Panc1 (cell line): Measurements from ENCODE around the gene HS2ST1. TPM values are rescaled to one million over a fixed set of nuclear protein-coding genes. Genes with fewer than 3 reads are reported as not detected.

Experiments used
- ATAC-seq: fragments of 200-7000 bp; cut with Tn5 transposase; 2 replicates; pipeline ENCODE4 v1.9.1; 2020; ENCODE audit warnings: mild to moderate bottlenecking, moderate library complexity
- BruUV-seq: library from RNA; stranded (reverse); fragments of 400-500 nt; replicated peaks from 2 replicates; lab custom pipeline; 2021; lab: Mats Ljungman, UMichigan
- CTCF ChIA-PET: fragments of 300-600 bp; sonication (Branson Sonifier 250); formaldehyde crosslinking; loops from one replicate; lab custom pipeline; 2022; ENCODE audit warnings: antibody characterized with exemption; lab: Charles Lee
- POLR2A ChIA-PET: fragments of 300-600 bp; sonication (Branson Sonifier 250); formaldehyde crosslinking; loops from one replicate; lab custom pipeline; 2022; ENCODE audit warnings: antibody characterized with exemption; lab: Charles Lee
- DNase-seq: peaks from one replicate; pipeline ENCODE4 v3.0.0-alpha.2; 2010; ENCODE audit warnings: low read depth, low spot score
- H3K27ac ChIP-seq: 2 replicates; pipeline ENCODE4 v1.5.1; 2011; ENCODE audit warnings: mild to moderate bottlenecking, low read length, inconsistent platforms
- H3K27me3 ChIP-seq: fragments of 200-500 bp; sonication (Bioruptor generic); 2 replicates; pipeline ENCODE4 v1.6.0; 2014; ENCODE audit warnings: low read length, inconsistent platforms; ENCODE audit not compliant: control insufficient read depth, insufficient read depth
- H3K36me3 ChIP-seq: fragments of 200-500 bp; sonication (Bioruptor generic); 2 replicates; pipeline ENCODE4 v1.5.1; 2014; ENCODE audit warnings: inconsistent platforms, mild to moderate bottlenecking, low read length, moderate library complexity; ENCODE audit not compliant: control insufficient read depth, insufficient read depth
- H3K4me1 ChIP-seq: 2 replicates; pipeline ENCODE4 v1.5.1; 2011; ENCODE audit warnings: inconsistent platforms, mild to moderate bottlenecking, low read length, moderate library complexity; ENCODE audit not compliant: control insufficient read depth, insufficient read depth
- H3K4me3 ChIP-seq, 2 experiments: 2 replicates each; pipeline ENCODE4 v1.5.1; 2011 to 2012; ENCODE audit warnings: low read depth in 2 of 2, low read length in 2 of 2, mild to moderate bottlenecking in 2 of 2, inconsistent platforms in 1 of 2, moderate library complexity in 1 of 2
- H3K9me3 ChIP-seq: fragments of 200-500 bp; sonication (Bioruptor generic); 2 replicates; pipeline ENCODE4 v1.5.1; 2014; ENCODE audit warnings: low read depth, mild to moderate bottlenecking, inconsistent platforms, low read length, moderate library complexity; ENCODE audit not compliant: control insufficient read depth, insufficient read depth
- POLR2AphosphoS5 ChIP-seq: IDR thresholded peaks from 2 replicates; pipeline ENCODE4 v1.6.1; 2012; ENCODE audit warnings: mild to moderate bottlenecking, low read depth, low read length, moderate library complexity
- SIN3A ChIP-seq: IDR thresholded peaks from 2 replicates; pipeline ENCODE4 v1.6.1; 2012; ENCODE audit warnings: low read depth, mild to moderate bottlenecking, low read length, moderate library complexity, borderline replicate concordance; ENCODE audit not compliant: insufficient read depth
- TCF7L2 ChIP-seq: IDR thresholded peaks from 2 replicates; pipeline ENCODE4 v1.6.1; 2011; ENCODE audit warnings: mild to moderate bottlenecking, low read depth, low read length, inconsistent platforms
- in situ Hi-C: cut with HindIII; loops from 2 replicates; pipeline ENCODE4 v1.10.0; 2016; ENCODE audit warnings: low sequenced_read_pairs, low pct_unique_long_range_greater_than_20kb
- intact Hi-C: fragments of 100-400 bp; cut with micrococcal nuclease; formaldehyde crosslinking; loops from one replicate; pipeline ENCODE4 v1.10.0; 2022; ENCODE audit not compliant: unreplicated experiment
- total RNA-seq: library from RNA; stranded (reverse); gene quantifications from one replicate; pipeline ENCODE4 v1.2.1, GENCODE V29; 2021; ENCODE audit not compliant: unreplicated experiment
- TF ChIP-seq, protein P1 (sequence below), 2 experiments: IDR thresholded peaks; 2 replicates each; pipeline ENCODE4 v1.6.1; 2011 to 2012; ENCODE audit warnings: low read depth in 2 of 2, control low read depth in 1 of 2, low read length in 1 of 2, mild to moderate bottlenecking in 1 of 2, moderate library complexity in 1 of 2; ENCODE audit not compliant: insufficient read depth in 1 of 2
- TF ChIP-seq, protein P2 (sequence below): fragments of 450-650 bp; IDR thresholded peaks from 2 replicates; pipeline ENCODE4 v1.5.1; 2017; ENCODE audit warnings: mild to moderate bottlenecking

HS2ST1 gene
- total RNA-seq, 1 experiment from 2014 or later = 81.0 TPM

DNA sequence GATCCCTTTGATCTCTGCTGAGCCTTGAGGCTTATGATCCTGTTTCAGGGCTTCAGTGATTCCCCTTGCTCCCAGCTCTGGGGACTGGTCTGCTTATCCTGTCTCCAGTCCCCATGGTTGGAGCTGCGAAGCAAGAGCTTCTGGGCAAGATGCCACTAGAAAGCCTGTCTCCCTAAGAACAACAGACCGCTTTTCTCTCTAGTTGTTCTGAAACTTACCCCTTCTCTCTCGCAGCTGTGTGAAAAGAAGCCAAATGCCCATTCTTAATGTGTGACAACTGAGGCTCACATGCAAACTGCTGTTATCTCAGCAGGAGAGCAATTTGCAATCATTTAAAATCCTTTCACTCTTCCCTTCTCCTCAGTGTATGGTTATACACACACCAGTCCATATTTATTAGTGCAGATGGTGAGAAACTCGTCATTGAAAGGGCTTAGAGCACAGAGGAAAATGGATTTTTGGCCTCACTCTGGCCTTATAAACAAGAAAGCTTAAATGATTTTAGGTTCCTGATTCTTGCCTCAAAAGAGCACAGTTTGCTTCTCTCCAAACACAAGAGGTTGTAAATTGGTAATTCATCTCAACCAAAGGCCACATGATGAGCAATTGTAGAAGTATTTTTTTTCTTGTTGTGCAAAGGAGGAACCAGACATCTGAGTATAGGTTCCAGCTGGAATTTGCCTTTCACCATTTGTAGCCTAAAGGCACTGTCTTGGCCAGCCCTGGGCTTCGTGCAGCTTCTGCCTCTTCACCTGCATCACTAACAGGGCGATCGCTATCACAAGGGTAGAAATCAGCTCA is 235.0 kb downstream of the HS2ST1 start:
- TF ChIP-seq TCF7L2 = no peak
- no peak for TF ChIP-seq SIN3A
- TF ChIP-seq, protein P1, sequence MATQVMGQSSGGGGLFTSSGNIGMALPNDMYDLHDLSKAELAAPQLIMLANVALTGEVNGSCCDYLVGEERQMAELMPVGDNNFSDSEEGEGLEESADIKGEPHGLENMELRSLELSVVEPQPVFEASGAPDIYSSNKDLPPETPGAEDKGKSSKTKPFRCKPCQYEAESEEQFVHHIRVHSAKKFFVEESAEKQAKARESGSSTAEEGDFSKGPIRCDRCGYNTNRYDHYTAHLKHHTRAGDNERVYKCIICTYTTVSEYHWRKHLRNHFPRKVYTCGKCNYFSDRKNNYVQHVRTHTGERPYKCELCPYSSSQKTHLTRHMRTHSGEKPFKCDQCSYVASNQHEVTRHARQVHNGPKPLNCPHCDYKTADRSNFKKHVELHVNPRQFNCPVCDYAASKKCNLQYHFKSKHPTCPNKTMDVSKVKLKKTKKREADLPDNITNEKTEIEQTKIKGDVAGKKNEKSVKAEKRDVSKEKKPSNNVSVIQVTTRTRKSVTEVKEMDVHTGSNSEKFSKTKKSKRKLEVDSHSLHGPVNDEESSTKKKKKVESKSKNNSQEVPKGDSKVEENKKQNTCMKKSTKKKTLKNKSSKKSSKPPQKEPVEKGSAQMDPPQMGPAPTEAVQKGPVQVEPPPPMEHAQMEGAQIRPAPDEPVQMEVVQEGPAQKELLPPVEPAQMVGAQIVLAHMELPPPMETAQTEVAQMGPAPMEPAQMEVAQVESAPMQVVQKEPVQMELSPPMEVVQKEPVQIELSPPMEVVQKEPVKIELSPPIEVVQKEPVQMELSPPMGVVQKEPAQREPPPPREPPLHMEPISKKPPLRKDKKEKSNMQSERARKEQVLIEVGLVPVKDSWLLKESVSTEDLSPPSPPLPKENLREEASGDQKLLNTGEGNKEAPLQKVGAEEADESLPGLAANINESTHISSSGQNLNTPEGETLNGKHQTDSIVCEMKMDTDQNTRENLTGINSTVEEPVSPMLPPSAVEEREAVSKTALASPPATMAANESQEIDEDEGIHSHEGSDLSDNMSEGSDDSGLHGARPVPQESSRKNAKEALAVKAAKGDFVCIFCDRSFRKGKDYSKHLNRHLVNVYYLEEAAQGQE (IDR thresholded peaks at IDR 0.05; ENCODE audit: insufficient read depth in 1 of 2, low read depth in 2 of 2, low read length in 1 of 2) = no peak
- TF ChIP-seq POLR2AphosphoS5 = no peak
- TF ChIP-seq, protein P2, sequence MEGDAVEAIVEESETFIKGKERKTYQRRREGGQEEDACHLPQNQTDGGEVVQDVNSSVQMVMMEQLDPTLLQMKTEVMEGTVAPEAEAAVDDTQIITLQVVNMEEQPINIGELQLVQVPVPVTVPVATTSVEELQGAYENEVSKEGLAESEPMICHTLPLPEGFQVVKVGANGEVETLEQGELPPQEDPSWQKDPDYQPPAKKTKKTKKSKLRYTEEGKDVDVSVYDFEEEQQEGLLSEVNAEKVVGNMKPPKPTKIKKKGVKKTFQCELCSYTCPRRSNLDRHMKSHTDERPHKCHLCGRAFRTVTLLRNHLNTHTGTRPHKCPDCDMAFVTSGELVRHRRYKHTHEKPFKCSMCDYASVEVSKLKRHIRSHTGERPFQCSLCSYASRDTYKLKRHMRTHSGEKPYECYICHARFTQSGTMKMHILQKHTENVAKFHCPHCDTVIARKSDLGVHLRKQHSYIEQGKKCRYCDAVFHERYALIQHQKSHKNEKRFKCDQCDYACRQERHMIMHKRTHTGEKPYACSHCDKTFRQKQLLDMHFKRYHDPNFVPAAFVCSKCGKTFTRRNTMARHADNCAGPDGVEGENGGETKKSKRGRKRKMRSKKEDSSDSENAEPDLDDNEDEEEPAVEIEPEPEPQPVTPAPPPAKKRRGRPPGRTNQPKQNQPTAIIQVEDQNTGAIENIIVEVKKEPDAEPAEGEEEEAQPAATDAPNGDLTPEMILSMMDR = no peak
- ATAC-seq (no peak), DNase-seq (no peak)
- H3K36me3 ChIP-seq = no peaks in the 10 kb centered on the region
- no peaks in the 10 kb centered on the region for H3K27me3 ChIP-seq
- intact Hi-C loops (loop anchor here (10.0 kb wide), 1 partner anchor 1155 kb away; no protein-coding TSS in a partner anchor), in situ Hi-C loops (no loop called here)
- no peaks in the 10 kb centered on the region for H3K9me3 ChIP-seq
- CTCF ChIA-PET = no interaction called here
- H3K27ac ChIP-seq = no peak overlapping the region
- H3K4me3 ChIP-seq = no peak overlapping the region
- POLR2A ChIA-PET = no interaction called here
- no TSS peak for BruUV-seq
- no peaks in the 10 kb centered on the region for H3K4me1 ChIP-seq

DNA sequence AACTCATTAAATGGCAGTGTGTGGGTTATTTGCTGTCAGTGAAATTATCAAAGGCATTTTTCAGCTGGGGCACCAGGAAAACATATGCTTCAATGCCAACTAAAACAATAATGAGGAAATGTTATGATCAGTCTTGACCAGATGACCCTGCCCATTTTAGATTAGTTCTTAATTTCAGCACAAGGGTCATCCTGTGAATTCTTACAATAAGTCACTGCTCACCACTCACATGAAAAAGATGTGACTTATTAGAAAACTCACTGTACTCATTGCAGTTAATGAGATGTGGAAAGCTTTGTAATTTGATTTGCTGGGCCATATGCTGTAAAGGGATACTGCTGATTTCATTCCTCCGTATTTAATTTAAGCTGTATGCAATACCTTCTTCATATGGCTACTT is 235.7 kb downstream of the HS2ST1 start:
- DNase-seq = no peak
- ATAC-seq = no peak
- Histone ChIP-seq H3K36me3 (no peaks in the 10 kb centered on the region), H3K9me3 (no peaks in the 10 kb centered on the region), H3K4me1 (no peaks in the 10 kb centered on the region), H3K27me3 (no peaks in the 10 kb centered on the region), H3K4me3 (no peak overlapping the region), H3K27ac (no peak overlapping the region)
- TF ChIP-seq, protein P1 (IDR thresholded peaks at IDR 0.05; ENCODE audit: insufficient read depth in 1 of 2, low read depth in 2 of 2, low read length in 1 of 2) = no peak
- TF ChIP-seq, protein P2 = no peak
- no peak for TF ChIP-seq SIN3A
- no peak for TF ChIP-seq POLR2AphosphoS5
- TF ChIP-seq TCF7L2 = no peak
- ChIA-PET CTCF (no interaction called here), POLR2A (no interaction called here)
- in situ Hi-C loops (no loop called here), intact Hi-C loops (loop anchor here (10.0 kb wide), 1 partner anchor 1155 kb away; no protein-coding TSS in a partner anchor)
- no TSS peak for BruUV-seq
